Muscle layer of colon (tissue), 2 donors: ENCODE data around the gene KCNK17.

Experiments
- H3K27ac ChIP-seq: one replicate; pipeline ENCODE4 v1.7.0; 2013; ENCODE audit warnings: low read depth, mild to moderate bottlenecking, low read length, moderate library complexity
- H3K27me3 ChIP-seq, 2 donors: one replicate each; pipeline ENCODE4 v1.7.0; 2013; ENCODE audit warnings: low read length in 2 of 2, mild to moderate bottlenecking in 2 of 2; ENCODE audit not compliant: insufficient read depth in 2 of 2, control insufficient read depth in 1 of 2
- H3K36me3 ChIP-seq: one replicate; pipeline ENCODE4 v1.7.0; 2013; ENCODE audit warnings: mild to moderate bottlenecking, low read length; ENCODE audit not compliant: insufficient read depth
- H3K4me1 ChIP-seq: one replicate; pipeline ENCODE4 v1.7.0; 2013; ENCODE audit warnings: mild to moderate bottlenecking, low read length; ENCODE audit not compliant: insufficient read depth
- H3K4me3 ChIP-seq, 2 donors: one replicate each; pipeline ENCODE4 v1.7.0; 2013; ENCODE audit warnings: low read length in 2 of 2, low read depth in 1 of 2, mild to moderate bottlenecking in 1 of 2, moderate library complexity in 1 of 2
- H3K9ac ChIP-seq: one replicate; pipeline ENCODE4 v1.7.0; 2013; ENCODE audit warnings: low read length
- H3K9me3 ChIP-seq: one replicate; pipeline ENCODE4 v1.7.0; 2013; ENCODE audit warnings: mild to moderate bottlenecking, low read length
- donor health status: abdominal sarcoma.
- donor health status: Adenocarcinoma of cecum.

The KCNK17 gene

DNA sequence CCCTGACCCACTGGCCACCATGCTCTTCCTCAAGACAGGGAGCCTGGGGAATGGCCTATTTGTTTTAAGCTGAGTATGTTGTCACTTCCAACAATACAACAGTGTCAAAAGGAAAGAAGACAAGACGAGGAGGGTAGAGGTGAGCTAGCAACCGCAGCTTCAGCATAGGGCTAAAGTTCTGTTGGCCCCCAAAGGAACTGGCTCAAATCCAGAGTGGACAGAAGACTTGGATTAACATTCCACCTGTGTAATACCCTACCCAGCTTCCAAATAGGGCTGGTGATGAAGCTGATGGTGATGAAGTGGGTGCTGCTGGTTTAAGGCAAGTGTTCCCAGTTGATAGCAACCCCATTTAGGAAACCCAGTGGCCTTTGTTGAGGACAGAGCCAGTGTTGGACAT, 53.3 kb downstream of the KCNK17 start:
- Histone ChIP-seq H3K9ac (no peak overlapping the region), H3K4me3 (no peak overlapping the region), H3K36me3 (no peaks in the 10 kb centered on the region), H3K27me3 (no peaks in the 10 kb centered on the region), H3K27ac (no peak overlapping the region), H3K4me1 (no peaks in the 10 kb centered on the region), H3K9me3 (no peaks in the 10 kb centered on the region)

DNA sequence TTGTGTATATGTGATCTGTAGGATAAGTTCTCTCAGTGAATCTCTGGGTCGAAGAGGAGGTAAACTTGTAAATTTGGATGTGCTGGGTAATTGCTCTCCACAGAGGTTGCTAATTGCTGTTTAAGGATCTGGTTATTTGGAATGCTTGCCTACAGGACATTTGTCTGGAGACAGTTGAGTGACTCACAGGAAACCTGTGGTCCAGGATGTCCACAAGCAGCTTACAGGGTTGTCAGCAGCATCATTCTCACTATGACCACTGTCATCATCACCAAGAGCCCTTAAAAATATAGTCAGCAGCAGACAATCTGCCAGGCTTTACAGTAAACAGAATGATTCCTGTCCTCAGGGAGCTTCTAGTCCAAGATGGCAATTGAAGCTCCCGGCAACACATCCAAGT, 53.8 kb downstream of the KCNK17 start:
- Histone ChIP-seq H3K4me1 (no peaks in the 10 kb centered on the region), H3K27me3 (no peaks in the 10 kb centered on the region), H3K4me3 (no peak overlapping the region), H3K9ac (no peak overlapping the region), H3K36me3 (no peaks in the 10 kb centered on the region), H3K27ac (no peak overlapping the region), H3K9me3 (no peaks in the 10 kb centered on the region)

DNA sequence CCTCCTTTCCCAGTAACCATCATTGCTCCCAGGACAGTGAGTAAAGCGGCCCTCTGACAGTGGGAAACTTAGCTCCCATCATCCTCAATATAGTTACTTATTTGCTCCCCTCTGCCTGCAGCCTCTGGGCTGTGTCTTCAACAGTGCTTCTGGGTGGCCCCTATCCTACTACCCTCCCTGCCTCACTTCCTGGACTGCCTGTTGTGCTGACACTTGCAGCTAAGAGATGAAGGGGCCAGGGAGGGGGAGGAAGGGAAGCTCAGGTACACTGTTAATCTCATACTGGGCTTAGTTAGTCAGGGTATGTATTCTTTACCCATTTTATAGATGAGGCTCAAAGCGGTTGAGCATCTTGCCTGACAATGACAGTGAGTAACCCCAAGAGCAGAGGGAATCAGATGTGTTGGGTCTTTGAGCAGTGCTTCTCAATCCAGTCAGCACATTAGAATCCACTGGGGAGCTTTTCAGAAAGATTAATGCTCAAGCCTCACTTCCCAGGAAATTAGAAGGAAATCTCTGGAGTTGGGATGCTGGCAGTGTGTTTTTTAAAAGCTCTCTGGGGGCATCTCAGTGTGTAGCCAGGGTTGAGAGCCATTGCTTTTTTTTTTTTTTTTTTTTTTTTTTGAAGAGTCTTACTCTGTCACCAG, 57.8 kb downstream of the KCNK17 start:
- no peaks in the 10 kb centered on the region for H3K4me1 ChIP-seq
- no peaks in the 10 kb centered on the region for H3K27me3 ChIP-seq
- no peaks in the 10 kb centered on the region for H3K9me3 ChIP-seq
- H3K9ac ChIP-seq = no peak overlapping the region
- H3K36me3 ChIP-seq = no peaks in the 10 kb centered on the region
- H3K4me3 ChIP-seq = no peak overlapping the region
- H3K27ac ChIP-seq = no peak overlapping the region

DNA sequence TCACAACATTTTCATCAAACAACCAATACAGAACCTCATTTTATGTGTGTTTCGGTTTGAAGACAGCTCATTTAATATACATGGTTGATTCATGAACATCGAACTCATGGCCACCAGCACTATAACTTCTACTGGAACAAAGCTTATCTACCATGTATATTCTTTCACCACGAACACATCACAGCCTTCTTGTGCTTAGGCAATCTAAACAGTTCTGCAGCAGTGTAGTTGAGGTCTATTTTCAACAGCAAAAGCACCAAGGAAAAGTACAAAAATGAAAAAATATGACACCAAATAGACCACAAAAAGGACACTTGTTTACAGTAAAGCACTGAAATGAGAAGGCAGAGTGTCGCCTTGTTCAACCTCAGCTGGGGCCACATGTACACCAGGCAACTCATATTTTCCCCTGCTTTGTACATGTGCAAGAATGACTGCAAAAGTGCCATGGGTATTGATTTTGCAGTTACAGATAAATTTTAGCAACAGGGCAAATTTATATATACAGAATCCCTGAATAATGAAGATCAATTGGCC, 59.2 kb downstream of the KCNK17 start:
- H3K36me3 ChIP-seq = no peaks in the 10 kb centered on the region
- no peak overlapping the region for H3K9ac ChIP-seq
- no peaks in the 10 kb centered on the region for H3K27me3 ChIP-seq
- H3K27ac ChIP-seq = no peak overlapping the region
- no peaks in the 10 kb centered on the region for H3K4me1 ChIP-seq
- no peaks in the 10 kb centered on the region for H3K9me3 ChIP-seq
- H3K4me3 ChIP-seq = no peak overlapping the region

DNA sequence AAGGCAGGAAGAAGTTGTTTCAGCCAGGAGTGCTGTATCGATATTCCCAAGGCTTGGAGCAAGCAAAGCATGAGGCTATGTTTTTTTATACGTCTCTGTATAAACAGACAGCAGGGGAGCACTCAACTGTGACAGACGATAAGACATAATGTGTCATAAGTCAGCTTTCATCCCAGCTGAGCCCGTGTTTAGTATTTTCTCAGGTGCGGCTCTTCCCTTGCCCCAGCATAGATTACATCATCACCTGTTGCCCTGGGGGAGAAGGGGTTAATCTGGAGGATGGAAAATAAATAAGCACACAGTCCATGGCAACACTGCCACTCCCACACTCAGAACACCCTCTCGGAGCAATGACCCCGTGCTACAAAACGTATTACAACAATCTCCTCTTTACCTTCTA, 62.8 kb downstream of the KCNK17 start:
- Histone ChIP-seq H3K9ac (no peak overlapping the region), H3K9me3 (no peaks in the 10 kb centered on the region), H3K27me3 (no peaks in the 10 kb centered on the region), H3K36me3 (no peaks in the 10 kb centered on the region), H3K4me3 (no peak overlapping the region), H3K4me1 (no peaks in the 10 kb centered on the region), H3K27ac (no peak overlapping the region)

DNA sequence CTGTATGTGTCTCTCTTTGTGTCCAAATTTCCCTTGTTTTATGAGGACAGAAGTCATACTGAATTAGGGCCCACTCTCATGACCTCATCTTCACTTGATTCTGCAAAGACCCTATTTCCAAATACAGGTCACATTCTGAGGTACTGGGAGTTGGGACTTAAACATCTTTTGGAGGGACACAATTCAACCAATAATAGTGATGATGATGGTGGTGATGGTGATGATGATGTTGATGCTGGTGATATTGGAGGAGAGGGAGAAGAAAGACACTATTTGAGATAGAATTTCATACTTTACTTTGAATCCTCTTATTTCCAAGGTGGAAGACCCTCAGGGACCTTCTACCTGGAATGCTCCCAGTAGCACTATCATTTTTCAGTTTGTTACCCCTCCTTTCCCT, 63.7 kb downstream of the KCNK17 start:
- no peaks in the 10 kb centered on the region for H3K36me3 ChIP-seq
- H3K27me3 ChIP-seq = no peaks in the 10 kb centered on the region

DNA sequence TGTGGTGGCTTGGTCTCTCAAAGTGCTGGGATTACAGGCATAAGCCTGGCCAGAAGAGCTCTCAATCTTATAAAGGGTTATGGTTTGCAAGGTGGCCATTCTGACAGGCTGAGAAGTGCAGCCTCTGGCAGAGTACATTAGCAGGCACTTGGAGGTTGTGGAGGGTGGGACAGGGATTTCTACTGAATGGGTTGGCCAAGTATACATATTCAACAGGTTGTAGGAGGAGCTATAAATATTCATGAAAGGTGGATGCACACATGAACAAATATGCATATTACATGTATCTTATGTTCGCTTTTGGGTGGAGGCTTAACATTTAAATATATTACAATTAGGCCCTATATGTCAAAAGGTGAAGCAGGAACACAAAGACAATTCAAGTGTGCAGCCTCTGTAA, 64.9 kb downstream of the KCNK17 start:
- Histone ChIP-seq H3K9ac (no peak overlapping the region), H3K4me3 (no peak overlapping the region), H3K9me3 (no peaks in the 10 kb centered on the region), H3K36me3 (no peaks in the 10 kb centered on the region), H3K27me3 (no peaks in the 10 kb centered on the region), H3K4me1 (no peaks in the 10 kb centered on the region), H3K27ac (no peak overlapping the region)

More for the DNA sequence above, 63.7 kb downstream of the KCNK17 start:
- no peak overlapping the region for H3K27ac ChIP-seq
- no peak overlapping the region for H3K4me3 ChIP-seq
- no peak overlapping the region for H3K9ac ChIP-seq
- no peaks in the 10 kb centered on the region for H3K9me3 ChIP-seq
- H3K4me1 ChIP-seq = no peaks in the 10 kb centered on the region
